ENCODE results near the gene PARD3B. TPM values are rescaled to one million over a fixed set of nuclear protein-coding genes. Genes with fewer than 3 reads are reported as not detected.

Gene PARD3B
- total RNA-seq, 1 experiment from 2014 or later = 6.4 TPM

- Histone ChIP-seq H2AFZ (ENCODE audit: low read length) (no peak overlapping the region), H3K4ac (ENCODE audit: low read depth, low read length) (no peak overlapping the region), H4K8ac (replicated peaks; ENCODE audit: insufficient read length, low read depth, low read length) (no peak overlapping the region), H3K79me1 (ENCODE audit: insufficient read depth, low read depth, low read length, poor library complexity, severe bottlenecking) (no peaks in the 10 kb centered on the region), H2BK12ac (ENCODE audit: insufficient read length, low read depth, low read length) (no peak overlapping the region), H2BK120ac (ENCODE audit: low read depth, low read length, poor library complexity, severe bottlenecking) (no peak overlapping the region), H3K9me3 (ENCODE audit: control insufficient read depth, low read depth, low read length) (no peaks in the 10 kb centered on the region), H2AK5ac (ENCODE audit: insufficient read length, low read length) (no peak overlapping the region), H3K23me2 (ENCODE audit: insufficient read length, low read depth, low read length, poor library complexity, severe bottlenecking) (no peaks in the 10 kb centered on the region), H4K5ac (ENCODE audit: insufficient read length, low read depth, low read length) (no peak overlapping the region), H4K91ac (ENCODE audit: insufficient read length, low read depth, low read length) (no peak overlapping the region), H3K79me2 (ENCODE audit: insufficient read depth, low read length) (no peaks in the 10 kb centered on the region), H3K56ac (ENCODE audit: insufficient read length, low read depth, low read length) (no peak overlapping the region), H3K14ac (ENCODE audit: insufficient read depth, low read length) (no peak overlapping the region), H2BK5ac (ENCODE audit: insufficient read length, low read length) (no peak overlapping the region), H3K9ac (ENCODE audit: extremely low read depth, insufficient read length, low read length) (no peak overlapping the region), H3T11ph (ENCODE audit: low read length) (no peak overlapping the region), H3K4me1 (ENCODE audit: insufficient read depth, low read length) (no peaks in the 10 kb centered on the region), H3K27me3 (ENCODE audit: insufficient read depth, low read length) (no peaks in the 10 kb centered on the region), H2BK15ac (ENCODE audit: low read depth, low read length) (no peak overlapping the region), H3K18ac (ENCODE audit: insufficient read length, low read depth, low read length) (no peak overlapping the region), H4K20me1 (ENCODE audit: control insufficient read depth, insufficient read depth, insufficient read length) (no peaks in the 10 kb centered on the region), H3K27ac (ENCODE audit: insufficient read length, low read depth, low read length) (no peak overlapping the region), H3K23ac (ENCODE audit: insufficient read length, low read depth, low read length) (no peak overlapping the region), H3K4me2 (ENCODE audit: insufficient read depth, insufficient read length, low read length) (no peak overlapping the region), H2BK20ac (ENCODE audit: low read depth, low read length, poor library complexity, severe bottlenecking) (no peak overlapping the region)
- H3K4me3 Mint-ChIP-seq = no peak overlapping the region
- no CpG with 5 or more reads among the region's 7 CpGs for WGBS (ENCODE audit: extremely low coverage, insufficient read length, low lambda C conversion rate)
- no peak for TF ChIP-seq CTCF (conservative IDR thresholded peaks at IDR 0.05)
- H3K36me3 Mint-ChIP-seq (ENCODE audit: insufficient read depth in 1 of 3, low read depth in 3 of 3) = no peaks in the 10 kb centered on the region
- no peak for DNase-seq
- no peaks in the 10 kb centered on the region for H3K9me3 Mint-ChIP-seq
- peaks cover 11 to 14% of the 10 kb centered on the region in 2 experiments for H3K4me1 Mint-ChIP-seq
- no peak overlapping the region for H3K27ac Mint-ChIP-seq
- H3K27me3 Mint-ChIP-seq (ENCODE audit: low read depth) = no peaks in the 10 kb centered on the region
Observed at GRCh38 chr2:205545971-205546816, 1000.9 kb downstream of the PARD3B start.

Data from H9 (cell line).